ENCODE measurements around the gene MRPS16. TPM values are rescaled to one million over a fixed set of nuclear protein-coding genes. Genes with fewer than 3 reads are reported as not detected.

Gene MRPS16
- total and polyA plus RNA-seq, 2 of the 13 experiments (the other 11 are each of a cell fraction or from before 2014, with no cell fraction given), result 70.1 to 135 TPM

DNA sequence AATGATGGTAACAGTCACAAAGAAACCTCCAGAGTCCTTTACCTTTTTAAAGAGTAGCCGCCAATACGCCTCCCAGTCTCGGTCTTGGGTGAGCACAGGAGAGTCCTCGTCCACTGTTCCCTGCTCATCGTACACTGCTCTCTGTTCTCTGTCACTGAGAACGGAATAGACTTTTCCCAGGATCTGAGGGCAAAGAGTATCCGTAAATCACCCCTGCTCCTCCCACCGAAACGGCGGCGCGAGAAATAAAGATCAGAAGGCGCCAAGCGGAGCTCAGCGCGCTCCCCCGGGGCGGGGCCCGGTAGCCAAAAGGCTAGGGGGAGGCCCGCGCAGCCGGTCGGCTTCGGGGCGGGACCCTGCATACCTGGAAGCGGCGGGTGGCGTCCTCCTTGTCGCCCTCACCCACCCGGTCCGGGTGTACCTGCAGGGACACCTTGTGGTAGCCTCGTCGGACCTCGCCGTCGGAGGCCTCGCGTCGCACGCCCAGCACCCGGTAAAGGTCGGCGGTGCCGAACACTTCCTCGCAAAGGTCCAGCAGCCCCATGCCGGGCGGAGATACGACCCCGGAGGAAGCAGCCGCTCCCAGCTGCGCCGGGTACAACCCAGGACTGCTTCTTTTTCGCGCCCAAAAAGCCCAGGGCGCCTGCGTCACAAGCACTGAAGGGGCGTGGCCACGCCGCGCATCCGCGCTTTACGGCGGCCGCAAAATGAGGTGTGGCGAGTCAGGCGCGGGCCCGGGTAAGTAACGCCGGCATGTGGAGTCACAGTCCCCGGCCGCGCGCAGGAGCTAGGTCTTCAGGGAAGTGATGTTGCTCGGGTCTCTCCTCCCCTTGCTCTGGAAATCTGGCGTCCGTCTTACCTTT lies 5.6 kb downstream of the MRPS16 start, which contains the start of gene DNAJC9 (continued):
- TF ChIP-seq, protein P1, sequence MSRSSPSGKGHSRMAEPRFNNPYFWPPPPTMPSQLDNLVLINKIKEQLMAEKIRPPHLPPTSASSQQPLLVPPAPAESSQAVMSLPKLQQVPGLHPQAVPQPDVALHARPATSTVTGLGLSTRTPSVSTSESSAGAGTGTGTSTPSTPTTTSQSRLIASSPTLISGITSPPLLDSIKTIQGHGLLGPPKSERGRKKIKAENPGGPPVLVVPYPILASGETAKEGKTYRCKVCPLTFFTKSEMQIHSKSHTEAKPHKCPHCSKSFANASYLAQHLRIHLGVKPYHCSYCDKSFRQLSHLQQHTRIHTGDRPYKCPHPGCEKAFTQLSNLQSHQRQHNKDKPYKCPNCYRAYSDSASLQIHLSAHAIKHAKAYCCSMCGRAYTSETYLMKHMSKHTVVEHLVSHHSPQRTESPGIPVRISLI (CRISPR knock-in tag; IDR thresholded peaks at IDR 0.05; ENCODE audit: borderline replicate concordance), result peak; percentile 58; the same call in 1 of the 2 replicates
- TF ChIP-seq HMG20B (CRISPR knock-in tag; conservative IDR thresholded peaks at IDR 0.05) (no peak), SP5 (CRISPR knock-in tag; IDR thresholded peaks at IDR 0.05; ENCODE audit: borderline replicate concordance, low read depth) (peak; percentile 79), ZFP1 (CRISPR knock-in tag; IDR thresholded peaks at IDR 0.05) (no peak; the same call in 1 of the 2 replicates), ZNF33B (CRISPR knock-in tag; IDR thresholded peaks at IDR 0.05) (no peak), ZNF550 (CRISPR knock-in tag; IDR thresholded peaks at IDR 0.05; ENCODE audit: borderline replicate concordance) (peak; percentile 81; the same call in 1 of the 2 replicates), PHF8 (CRISPR knock-in tag; IDR thresholded peaks at IDR 0.05) (peak; percentile 95), HNF4G (IDR thresholded peaks at IDR 0.05; ENCODE audit: borderline replicate concordance, low read depth, low read length) (peak; percentile 55; the same call in 1 of the 2 replicates), HNF4G (CRISPR knock-in tag; IDR thresholded peaks at IDR 0.05; ENCODE audit: borderline replicate concordance, low read depth) (peak; percentile 75; the same call in 1 of the 2 replicates), DPF2 (CRISPR knock-in tag; IDR thresholded peaks at IDR 0.05; ENCODE audit: borderline replicate concordance, low read depth) (no peak), HIVEP1 (CRISPR knock-in tag; IDR thresholded peaks at IDR 0.05) (peak; percentile 96), KLF16 (CRISPR knock-in tag; IDR thresholded peaks at IDR 0.05) (peak; percentile 78 to 96; a peak in 3 of 4 replicates), SRSF4 (IDR thresholded peaks at IDR 0.05; ENCODE audit: low read depth, low read length, poor library complexity, severe bottlenecking) (peak; percentile 57), ZNF205 (CRISPR knock-in tag; IDR thresholded peaks at IDR 0.05) (peak; percentile 52; the same call in 1 of the 2 replicates), ZSCAN31 (CRISPR knock-in tag; IDR thresholded peaks at IDR 0.05; ENCODE audit: low read depth) (peak; percentile 95), ELF3 (CRISPR knock-in tag; IDR thresholded peaks at IDR 0.05) (peak; percentile 69), GATA4 (IDR thresholded peaks at IDR 0.05; ENCODE audit: borderline replicate concordance, low read depth) (0 out of 2 replicates have a peak, but pooled peaks have one; percentile 26), ZNF598 (CRISPR knock-in tag; IDR thresholded peaks at IDR 0.05; ENCODE audit: borderline replicate concordance) (peak; percentile 92; the same call in 1 of the 2 replicates), U2AF1 (optimal IDR thresholded peaks at IDR 0.05; ENCODE audit: low read depth, low read length) (peak; percentile 56)
- TF ChIP-seq, protein P2, sequence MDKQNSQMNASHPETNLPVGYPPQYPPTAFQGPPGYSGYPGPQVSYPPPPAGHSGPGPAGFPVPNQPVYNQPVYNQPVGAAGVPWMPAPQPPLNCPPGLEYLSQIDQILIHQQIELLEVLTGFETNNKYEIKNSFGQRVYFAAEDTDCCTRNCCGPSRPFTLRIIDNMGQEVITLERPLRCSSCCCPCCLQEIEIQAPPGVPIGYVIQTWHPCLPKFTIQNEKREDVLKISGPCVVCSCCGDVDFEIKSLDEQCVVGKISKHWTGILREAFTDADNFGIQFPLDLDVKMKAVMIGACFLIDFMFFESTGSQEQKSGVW (CRISPR knock-in tag; IDR thresholded peaks at IDR 0.05; ENCODE audit: borderline replicate concordance), result 0 out of 2 replicates have a peak, but pooled peaks have one; percentile 76
- TF ChIP-seq, protein P3, sequence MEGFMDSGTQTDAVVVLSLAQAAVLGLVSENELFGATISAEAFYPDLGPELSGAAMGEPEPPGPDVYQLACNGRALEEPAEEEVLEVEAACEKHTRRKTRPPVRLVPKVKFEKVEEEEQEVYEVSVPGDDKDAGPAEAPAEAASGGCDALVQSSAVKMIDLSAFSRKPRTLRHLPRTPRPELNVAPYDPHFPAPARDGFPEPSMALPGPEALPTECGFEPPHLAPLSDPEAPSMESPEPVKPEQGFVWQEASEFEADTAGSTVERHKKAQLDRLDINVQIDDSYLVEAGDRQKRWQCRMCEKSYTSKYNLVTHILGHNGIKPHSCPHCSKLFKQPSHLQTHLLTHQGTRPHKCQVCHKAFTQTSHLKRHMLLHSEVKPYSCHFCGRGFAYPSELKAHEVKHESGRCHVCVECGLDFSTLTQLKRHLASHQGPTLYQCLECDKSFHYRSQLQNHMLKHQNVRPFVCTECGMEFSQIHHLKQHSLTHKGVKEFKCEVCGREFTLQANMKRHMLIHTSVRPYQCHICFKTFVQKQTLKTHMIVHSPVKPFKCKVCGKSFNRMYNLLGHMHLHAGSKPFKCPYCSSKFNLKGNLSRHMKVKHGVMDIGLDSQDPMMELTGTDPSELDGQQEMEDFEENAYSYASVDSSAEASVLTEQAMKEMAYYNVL (CRISPR knock-in tag; IDR thresholded peaks at IDR 0.05; ENCODE audit: borderline replicate concordance), result peak; percentile 82; the same call in 1 of the 2 replicates
- TF ChIP-seq, protein P4, sequence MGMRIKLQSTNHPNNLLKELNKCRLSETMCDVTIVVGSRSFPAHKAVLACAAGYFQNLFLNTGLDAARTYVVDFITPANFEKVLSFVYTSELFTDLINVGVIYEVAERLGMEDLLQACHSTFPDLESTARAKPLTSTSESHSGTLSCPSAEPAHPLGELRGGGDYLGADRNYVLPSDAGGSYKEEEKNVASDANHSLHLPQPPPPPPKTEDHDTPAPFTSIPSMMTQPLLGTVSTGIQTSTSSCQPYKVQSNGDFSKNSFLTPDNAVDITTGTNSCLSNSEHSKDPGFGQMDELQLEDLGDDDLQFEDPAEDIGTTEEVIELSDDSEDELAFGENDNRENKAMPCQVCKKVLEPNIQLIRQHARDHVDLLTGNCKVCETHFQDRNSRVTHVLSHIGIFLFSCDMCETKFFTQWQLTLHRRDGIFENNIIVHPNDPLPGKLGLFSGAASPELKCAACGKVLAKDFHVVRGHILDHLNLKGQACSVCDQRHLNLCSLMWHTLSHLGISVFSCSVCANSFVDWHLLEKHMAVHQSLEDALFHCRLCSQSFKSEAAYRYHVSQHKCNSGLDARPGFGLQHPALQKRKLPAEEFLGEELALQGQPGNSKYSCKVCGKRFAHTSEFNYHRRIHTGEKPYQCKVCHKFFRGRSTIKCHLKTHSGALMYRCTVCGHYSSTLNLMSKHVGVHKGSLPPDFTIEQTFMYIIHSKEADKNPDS (CRISPR knock-in tag; IDR thresholded peaks at IDR 0.05), result peak; percentile 80; the same call in 1 of the 2 replicates
